GM18951 (cell line): ENCODE measurements around the gene SRBD1.

Source experiments
- POLR2A ChIP-seq: IDR thresholded peaks from 4 replicates; pipeline ENCODE4 v1.6.1; 2011; ENCODE audit warnings: mild to moderate bottlenecking; ENCODE audit not compliant: insufficient read length, insufficient read depth; ENCODE audit errors: extremely low read depth
- in situ Hi-C: fragments of 300-500 bp; cut with MboI; formaldehyde crosslinking; loops from one replicate; pipeline ENCODE4 v1.12.0; 2022; ENCODE audit warnings: low sequenced_read_pairs, mixed read lengths, inconsistent platforms; ENCODE audit not compliant: unreplicated experiment

SRBD1 gene

DNA sequence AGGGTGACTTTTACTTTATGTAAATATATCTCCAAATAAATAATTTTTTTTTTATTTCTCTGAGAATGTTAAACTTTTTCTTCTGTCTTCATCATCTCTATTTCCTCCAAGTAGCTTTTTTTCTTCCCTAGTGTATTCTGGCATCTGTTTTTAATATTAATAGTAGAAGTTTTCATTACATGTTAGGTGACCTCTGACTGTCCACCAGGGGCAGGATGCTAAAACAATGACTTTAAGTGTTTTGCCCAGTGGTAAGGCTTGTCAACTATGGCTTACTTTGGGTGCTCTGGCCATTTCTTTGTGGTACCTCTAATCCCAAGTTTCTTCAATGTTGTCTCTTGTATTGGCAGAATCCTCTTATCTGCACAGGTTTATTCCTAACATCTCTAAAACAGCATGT, 127.1 kb downstream of the SRBD1 start:
- in situ Hi-C loops = loop anchor here (25.0 kb wide), 1 partner anchor 1422 kb away; no protein-coding TSS in a partner anchor
- TF ChIP-seq POLR2A = no peak

GRCh38 chr2:45477546-45477945, 133.5 kb downstream of the SRBD1 start:
- in situ Hi-C loops = loop anchor here (25.0 kb wide), 1 partner anchor 1415 kb away; no protein-coding TSS in a partner anchor

GRCh38 chr2:45470531-45470930, 140.5 kb downstream of the SRBD1 start:
- no peak for TF ChIP-seq POLR2A
- in situ Hi-C loops = no loop called here

More at GRCh38 chr2:45477546-45477945, 133.5 kb downstream of the SRBD1 start:
- no peak for TF ChIP-seq POLR2A

DNA sequence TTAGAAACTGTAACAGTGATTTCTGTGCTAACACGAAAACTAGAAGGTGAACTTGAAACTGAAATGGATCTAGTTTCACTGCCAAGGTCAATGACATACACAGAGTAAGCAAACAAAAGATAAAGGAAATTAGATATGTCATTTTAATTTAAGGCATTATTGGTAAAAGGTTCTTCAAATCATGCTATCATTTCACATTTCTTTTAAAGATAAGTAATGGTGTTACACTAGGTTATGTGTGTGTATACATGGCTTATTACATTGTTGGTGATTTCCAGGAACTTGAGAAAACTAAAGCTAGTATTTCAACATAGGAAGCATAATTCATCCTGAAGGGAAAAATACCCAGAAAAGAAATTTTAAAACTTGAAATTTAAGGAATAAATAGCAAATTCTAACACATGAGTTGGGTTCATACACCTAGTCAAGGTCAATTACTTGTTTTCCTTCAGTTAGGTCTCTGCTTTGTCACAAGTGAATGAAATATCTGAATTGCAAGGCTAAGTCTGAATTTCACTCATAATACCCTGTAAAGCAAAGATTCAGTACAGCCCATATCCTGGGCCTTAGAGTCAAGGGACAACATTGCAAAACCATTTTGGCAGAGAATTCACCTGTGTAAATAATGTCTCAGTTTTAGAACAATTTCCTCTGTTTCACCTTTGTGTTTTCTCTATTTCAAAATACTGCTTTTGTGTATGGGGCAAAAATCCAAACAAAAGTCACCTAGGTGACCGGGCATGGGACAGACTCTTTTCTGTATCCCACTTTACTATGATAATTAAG, 141.6 kb downstream of the SRBD1 start:
- in situ Hi-C loops = no loop called here
- no peak for TF ChIP-seq POLR2A

GRCh38 chr2:45468279-45468678, 142.8 kb downstream of the SRBD1 start:
- TF ChIP-seq POLR2A = no peak
- in situ Hi-C loops = no loop called here

DNA sequence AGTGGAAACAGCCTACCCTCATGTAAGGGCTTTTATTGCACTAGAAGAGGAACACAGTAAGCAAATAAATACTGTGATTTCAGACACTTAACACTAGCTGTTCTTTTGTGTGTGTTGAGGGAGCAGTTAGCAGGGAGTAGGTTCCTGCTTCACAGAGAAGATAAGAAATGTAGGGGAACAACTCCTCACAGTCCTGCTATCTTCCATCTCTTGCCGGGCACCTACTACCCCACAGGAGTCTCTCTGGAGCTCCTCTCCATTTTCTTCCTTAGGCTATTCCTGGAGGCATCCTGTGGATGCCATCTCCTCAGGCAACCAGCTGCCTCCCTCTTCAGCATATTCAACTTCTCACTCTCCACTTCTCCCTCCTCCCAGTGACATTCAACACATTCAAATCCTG, 145.0 kb downstream of the SRBD1 start:
- no peak for TF ChIP-seq POLR2A
- in situ Hi-C loops = no loop called here

DNA sequence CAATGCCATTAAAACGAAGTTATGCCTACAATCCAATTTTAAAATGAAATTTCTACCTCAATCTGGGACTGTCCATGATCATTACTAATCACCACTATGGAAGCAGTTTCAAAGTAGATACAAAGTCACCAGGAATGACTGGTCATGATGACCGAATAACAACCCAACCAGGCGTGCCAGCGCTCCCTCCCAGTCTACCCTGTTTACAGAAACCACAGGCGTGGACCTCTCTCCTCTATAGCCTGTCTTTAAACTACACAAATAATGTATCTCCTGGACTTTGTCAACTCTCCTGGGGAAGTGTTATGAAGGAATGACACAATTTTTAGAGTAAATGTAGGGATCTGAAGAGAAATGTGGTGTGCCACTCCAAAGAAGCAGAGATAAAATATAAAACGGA, 150.2 kb downstream of the SRBD1 start:
- in situ Hi-C loops = no loop called here
- TF ChIP-seq POLR2A = no peak

- TF ChIP-seq POLR2A = no peak
- in situ Hi-C loops = no loop called here
These were observed 151.2 kb downstream of the SRBD1 start for GRCh38 chr2:45459860-45460259.

DNA sequence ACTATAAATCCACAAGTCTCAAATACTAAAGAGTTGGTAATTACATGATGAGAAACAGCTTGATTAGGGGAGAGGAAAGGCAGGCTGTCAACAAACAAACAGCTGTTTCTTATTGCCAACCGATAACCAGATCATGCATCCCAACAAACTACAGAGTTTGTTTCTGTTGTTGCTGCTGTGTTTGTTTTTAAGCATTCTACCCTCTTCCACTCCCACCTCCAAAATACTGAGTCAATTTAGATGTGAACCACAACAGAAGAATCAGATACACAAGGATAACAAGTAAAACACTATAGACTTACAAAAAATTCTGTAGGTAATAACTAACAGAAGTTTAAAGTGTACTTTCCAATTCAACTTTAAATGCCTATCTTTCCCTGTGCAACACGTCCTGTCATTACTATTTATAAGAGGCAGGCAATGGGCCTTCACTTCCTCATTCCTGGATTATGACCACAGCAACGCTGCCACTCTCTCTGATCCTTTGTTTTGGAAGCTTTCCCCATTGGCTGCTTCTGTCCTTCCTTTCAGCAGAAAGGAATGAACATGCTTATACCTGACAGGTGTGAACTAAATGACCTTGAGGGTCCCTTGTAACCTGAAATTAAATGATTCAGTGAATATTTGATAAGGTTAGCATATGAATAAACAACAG, 152.0 kb downstream of the SRBD1 start:
- in situ Hi-C loops = no loop called here

DNA sequence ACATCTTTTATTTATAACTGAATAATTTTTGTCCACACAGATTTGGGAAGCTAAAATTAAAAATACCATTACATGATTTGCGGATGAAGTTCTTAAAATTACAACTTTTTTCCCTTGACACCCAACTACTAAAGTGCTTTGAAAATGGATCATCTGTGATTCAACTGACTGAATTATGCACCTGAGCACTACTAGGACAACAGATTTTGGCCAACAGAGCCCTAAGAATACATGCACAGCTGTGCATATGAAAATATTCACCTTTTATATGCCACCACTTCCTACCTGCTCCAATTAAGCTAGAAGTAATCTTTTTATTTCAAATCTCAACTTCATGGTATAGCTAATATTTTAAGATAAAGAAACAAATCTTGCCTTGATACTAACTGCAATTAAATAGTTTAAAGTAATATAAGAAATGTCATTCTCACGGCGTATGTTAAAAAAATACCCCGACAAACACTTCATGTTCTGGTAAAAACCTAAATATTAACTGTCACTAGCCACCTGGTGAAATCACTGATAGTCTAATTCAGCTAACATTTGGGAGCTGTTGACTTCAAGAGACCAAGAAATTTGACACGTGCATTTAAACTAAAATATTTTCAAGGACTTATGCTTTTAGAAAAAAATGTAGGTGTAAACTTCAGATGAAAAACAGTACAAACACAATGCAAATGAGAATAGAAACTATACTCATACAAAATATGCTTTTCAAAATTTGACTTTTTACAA, 153.7 kb downstream of the SRBD1 start:
- no peak for TF ChIP-seq POLR2A
- in situ Hi-C loops = no loop called here

More for the DNA sequence above, 152.0 kb downstream of the SRBD1 start:
- no peak for TF ChIP-seq POLR2A

- in situ Hi-C loops = no loop called here
- no peak for TF ChIP-seq POLR2A
These were observed 158.2 kb downstream of the SRBD1 start for GRCh38 chr2:45452866-45453265.

DNA sequence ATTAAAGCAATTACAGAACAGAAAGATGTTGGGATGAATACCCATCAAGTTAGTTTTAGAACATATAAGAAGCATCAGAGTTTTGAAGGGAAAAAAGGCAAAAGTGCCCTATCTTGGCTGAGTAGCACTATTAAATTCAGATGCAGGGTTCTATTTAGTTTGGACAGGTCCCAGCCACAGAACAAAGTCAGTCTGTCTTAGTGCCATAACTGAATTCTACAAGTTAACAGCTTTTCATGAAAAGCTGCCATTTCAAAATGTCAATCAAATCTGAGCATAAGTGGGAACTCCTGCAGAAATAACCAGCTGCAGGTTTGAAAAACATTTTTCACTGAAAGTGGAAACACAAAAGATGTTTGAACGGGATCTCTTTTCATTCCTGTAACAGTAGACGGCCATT, 160.4 kb downstream of the SRBD1 start:
- TF ChIP-seq POLR2A = no peak
- in situ Hi-C loops = no loop called here

DNA sequence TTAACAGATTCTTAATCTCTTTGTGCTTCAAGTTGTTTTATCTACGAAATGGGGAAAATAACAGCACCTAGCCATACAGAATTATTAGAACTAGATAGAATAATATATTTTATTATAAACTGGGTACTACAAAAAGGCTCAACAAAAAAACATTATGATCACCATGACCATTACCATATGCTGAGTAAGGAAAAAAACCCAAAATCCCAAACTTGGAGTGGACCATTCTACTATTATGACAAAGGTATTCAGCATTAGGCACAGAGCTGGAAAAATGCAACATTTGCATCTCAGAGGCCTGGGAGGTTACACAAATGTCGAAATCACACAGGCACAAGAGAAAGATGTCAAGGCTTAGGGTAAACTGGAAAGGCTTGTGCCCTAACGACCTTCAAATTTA, 162.8 kb downstream of the SRBD1 start:
- no peak for TF ChIP-seq POLR2A
- in situ Hi-C loops = no loop called here

DNA sequence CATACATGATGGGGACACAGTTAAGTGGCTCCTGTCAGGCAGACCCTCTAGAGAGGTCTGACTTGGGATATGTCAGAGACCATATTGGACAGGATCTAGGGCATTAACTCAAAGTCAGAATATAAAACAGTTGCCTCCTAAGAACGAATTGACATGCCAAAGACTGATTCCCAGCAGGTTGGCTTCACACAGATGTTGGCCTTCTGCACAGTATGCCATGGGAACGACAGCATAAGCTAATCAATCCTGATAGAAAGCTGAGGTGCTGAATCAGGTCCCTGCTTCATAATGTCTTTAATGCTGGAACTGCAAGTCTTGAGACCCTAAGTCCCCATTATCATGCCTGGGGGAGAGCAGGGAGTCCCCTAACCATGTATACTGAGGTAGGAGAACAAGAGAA, 165.1 kb downstream of the SRBD1 start:
- TF ChIP-seq POLR2A = no peak
- in situ Hi-C loops = no loop called here

DNA sequence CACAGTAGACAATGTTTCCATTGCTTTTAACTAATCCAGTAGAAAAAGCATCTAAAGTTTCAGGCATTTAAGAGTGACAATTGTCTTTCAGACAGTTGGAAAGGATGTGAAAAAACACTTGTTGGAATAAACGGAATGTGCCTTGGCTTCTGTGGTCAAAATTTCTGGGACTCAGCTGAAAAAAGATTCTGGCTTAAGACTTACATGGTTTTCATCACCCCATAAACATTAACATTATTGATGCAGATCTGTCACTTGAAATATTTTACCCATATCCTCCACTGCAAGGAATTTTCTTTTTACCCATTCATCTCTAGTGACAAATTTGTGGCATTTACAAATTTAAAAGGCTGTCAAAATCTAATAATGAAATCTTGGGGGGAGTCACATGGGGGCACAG, 166.0 kb downstream of the SRBD1 start:
- no peak for TF ChIP-seq POLR2A
- in situ Hi-C loops = no loop called here
